NT2/D1 (cell line): ENCODE data around the gene MTREX.

Experiments used
- YY1 ChIP-seq: IDR thresholded peaks from 2 replicates; pipeline ENCODE4 v1.6.1; 2011; ENCODE audit not compliant: insufficient read length, insufficient read depth
- ZNF274 ChIP-seq: IDR thresholded peaks from 2 replicates; pipeline ENCODE4 v1.6.1; 2011; ENCODE audit warnings: mild to moderate bottlenecking, low read depth, low read length

- TF ChIP-seq ZNF274 (no peak), YY1 (no peak)
These were observed 103.1 kb downstream of the MTREX start for GRCh38 chr5:55410845-55411244.
